GM12878 (cell line): Measurements from ENCODE around the gene CERCAM. TPM values are rescaled to one million over a fixed set of nuclear protein-coding genes. Genes with fewer than 3 reads are reported as not detected.

Source experiments
- ATAC-seq: fragments of 200-7000 bp; cut with Tn5 transposase; 3 replicates; pipeline ENCODE4 v1.9.1; 2020; ENCODE audit warnings: mild to moderate bottlenecking, moderate library complexity
- BruUV-seq: library from RNA; stranded (reverse); fragments of 400-500 nt; replicated peaks from 2 replicates; lab custom pipeline; 2021; lab: Mats Ljungman, UMichigan
- CTCF ChIA-PET: fragments of 300-600 bp; sonication (Branson Sonifier 250); formaldehyde crosslinking; extraction: SDS; loops from one replicate; lab custom pipeline; 2021; ENCODE audit warnings: inconsistent platforms; lab: Yijun Ruan, JAX
- POLR2A ChIA-PET: fragments of 350-600 bp; formaldehyde crosslinking; extraction: SDS; loops from one replicate; lab custom pipeline; 2021; ENCODE audit warnings: inconsistent platforms; lab: Charles Lee
- RAD21 ChIA-PET: fragments of 300-600 bp; sonication (Branson Sonifier 250); formaldehyde crosslinking; loops from one replicate; lab custom pipeline; 2023; ENCODE audit warnings: antibody characterized with exemption; ENCODE audit not compliant: unreplicated experiment; lab: Charles Lee
- SMC1A ChIA-PET: fragments of 300-600 bp; sonication (Branson Sonifier 250); formaldehyde crosslinking; loops from one replicate; lab custom pipeline; 2023; ENCODE audit not compliant: unreplicated experiment, uncharacterized antibody; lab: Charles Lee
- DNase-seq: peaks from one replicate; pipeline ENCODE4 v3.0.0-alpha.2; 2011; ENCODE audit warnings: low read depth, low spot score
- FAIRE-seq: peaks from 3 replicates; lab custom pipeline; 2011; peaks lifted over from hg19 to GRCh38; lab: Jason Lieb, UNC
- H2AFZ ChIP-seq: 2 replicates; pipeline ENCODE4 v1.6.0; 2011; ENCODE audit warnings: low read depth, low read length, control low read depth; ENCODE audit not compliant: control insufficient read depth
- H3K27ac ChIP-seq: 2 replicates; pipeline ENCODE4 v1.5.1; 2011; ENCODE audit warnings: control low read depth; ENCODE audit not compliant: control insufficient read depth, insufficient read depth
- H3K27me3 ChIP-seq, 2 experiments: replicated peaks in 1 of 2; 2 replicates each; pipeline versions ENCODE4 v1.6.0 to v1.6.1; 2011; ENCODE audit warnings: low read length in 1 of 2; ENCODE audit not compliant: control insufficient read depth in 2 of 2, insufficient read depth in 2 of 2
- H3K36me3 ChIP-seq, 2 experiments: 2 replicates each; pipeline ENCODE4 v1.5.1; 2011; ENCODE audit warnings: low read length in 1 of 2; ENCODE audit not compliant: control insufficient read depth in 2 of 2, insufficient read depth in 2 of 2
- H3K4me1 ChIP-seq: 2 replicates; pipeline ENCODE4 v1.6.1; 2011; ENCODE audit warnings: mild to moderate bottlenecking, low read length, moderate library complexity, mixed read lengths; ENCODE audit not compliant: control insufficient read depth, insufficient read depth
- H3K4me2 ChIP-seq: 2 replicates; pipeline ENCODE4 v1.6.0; 2011; ENCODE audit warnings: control low read depth; ENCODE audit not compliant: control insufficient read depth, insufficient read depth
- H3K4me3 ChIP-seq: fragments of 200-600 bp; sonication (generic); 2 replicates; pipeline ENCODE4 v1.5.1; 2016
- H3K79me2 ChIP-seq: 2 replicates; pipeline ENCODE4 v1.6.0; 2011; ENCODE audit warnings: low read length; ENCODE audit not compliant: control insufficient read depth, insufficient read depth
- H3K9ac ChIP-seq: 2 replicates; pipeline ENCODE4 v1.8.0; 2011; ENCODE audit warnings: low read length, control low read depth, mixed read lengths; ENCODE audit not compliant: control insufficient read depth, insufficient read depth
- H3K9me3 ChIP-seq: replicated peaks from 3 replicates; pipeline ENCODE4 v1.5.1; 2011; ENCODE audit warnings: mild to moderate bottlenecking, low read length; ENCODE audit not compliant: control insufficient read depth, insufficient read depth
- H4K20me1 ChIP-seq: 2 replicates; pipeline ENCODE4 v1.6.0; 2011; ENCODE audit not compliant: control insufficient read depth, insufficient read depth
- EED ChIP-seq: sonication (generic); IDR thresholded peaks from 2 replicates; pipeline ENCODE4 v1.6.1; 2016; ENCODE audit warnings: antibody characterized with exemption, low read depth
- MYC ChIP-seq: IDR thresholded peaks from 2 replicates; pipeline ENCODE4 v1.6.1; 2011; ENCODE audit warnings: mild to moderate bottlenecking, low read length, moderate library complexity, inconsistent platforms; ENCODE audit not compliant: insufficient read depth, insufficient replicate concordance, insufficient read length, severe bottlenecking
- NR2C2 ChIP-seq: IDR thresholded peaks from 2 replicates; pipeline ENCODE4 v1.6.1; 2011; ENCODE audit warnings: borderline replicate concordance, low read depth; ENCODE audit not compliant: control insufficient read depth, insufficient read length
- PAX5 ChIP-seq: IDR thresholded peaks from 2 replicates; pipeline ENCODE4 v1.6.1; 2011; ENCODE audit warnings: low read depth, low read length, borderline replicate concordance
- RFX5 ChIP-seq: IDR thresholded peaks from 2 replicates; pipeline ENCODE4 v1.6.1; 2011; ENCODE audit warnings: low read depth, low read length, improper control_type of control experiment
- RUNX3 ChIP-seq: IDR thresholded peaks from 2 replicates; pipeline ENCODE4 v1.6.1; 2012; ENCODE audit warnings: low read length, inconsistent platforms
- STAT1 ChIP-seq: fragments of 450-650 bp; conservative IDR thresholded peaks from 2 replicates; pipeline ENCODE4 v1.6.1; 2014; ENCODE audit warnings: antibody characterized with exemption, mild to moderate bottlenecking
- SUPT20H ChIP-seq: IDR thresholded peaks from 2 replicates; pipeline ENCODE4 v1.6.1; 2011; ENCODE audit warnings: low read depth, mild to moderate bottlenecking, low read length, moderate library complexity, borderline replicate concordance; ENCODE audit not compliant: control insufficient read depth
- ZZZ3 ChIP-seq: IDR thresholded peaks from 2 replicates; pipeline ENCODE4 v1.6.1; 2011; ENCODE audit warnings: low read depth; ENCODE audit not compliant: control insufficient read depth, insufficient read length
- WGBS: methylation state at CpG from one replicate; pipeline ENCODE4 v1.1.6; 2016; ENCODE audit warnings: low lambda C conversion rate; ENCODE audit not compliant: insufficient replicate concordance, insufficient coverage; ENCODE audit errors: missing lambda C conversion rate; 5-methylcytosine and 5-hydroxymethylcytosine counted together
- in situ Hi-C: fragments of 300-500 bp; cut with MboI; formaldehyde crosslinking; loops from 9 replicates; pipeline ENCODE4 v1.14.3; 2018; ENCODE audit warnings: mixed read lengths
- intact Hi-C: fragments of 100-400 bp; cut with micrococcal nuclease; formaldehyde crosslinking; loops from one replicate; pipeline ENCODE4 v1.14.2; 2022; ENCODE audit not compliant: unreplicated experiment
- microRNA counts: library from miRNA; unstranded; fragments of <30 nt; microRNA quantifications from one replicate; lab custom pipeline; 2016
- microRNA-seq: library from miRNA; unstranded; fragments of <30 nt; microRNA quantifications from one replicate; pipeline ENCODE4, GENCODE V29; 2018
- polyA plus RNA-seq, 11 experiments: library from polyadenylated mRNA; depleted of rRNA in 4 of 11; unstranded in 6 of 11; stranded (reverse) in 5 of 11; fragments of >200 nt; fragmentation: Nextera tagmentation in 4 of 11; fragmentation: Illumina TruSeq in 1 of 11; extraction: Ambion mirVana in 4 of 11; extraction: Trizol in 1 of 11; gene quantifications; 1 replicate in 1 of 11; 2 replicates in 10 of 11; pipeline versions ENCODE4 v1.2.1 to v1.2.3, GENCODE V29; 2011 to 2016; ENCODE audit warnings: inconsistent platforms in 2 of 11, missing spikeins in 2 of 11, low read depth in 1 of 11
- total RNA-seq, 4 experiments: library from RNA; depleted of rRNA in 3 of 4; stranded (reverse); fragments of >200 nt in 3 of 4; fragmentation: Illumina TruSeq in 1 of 4; extraction: Trizol in 1 of 4; gene quantifications; 2 replicates each; pipeline versions ENCODE4 v1.2.1 to v1.2.3, GENCODE V29; 2013 to 2021

Gene CERCAM
- total and polyA plus RNA-seq, 10 of the 15 experiments (the other 5 are each of a cell fraction or from before 2014, with no cell fraction given): 0.05 to 6.7 (median 0.71) TPM

DNA sequence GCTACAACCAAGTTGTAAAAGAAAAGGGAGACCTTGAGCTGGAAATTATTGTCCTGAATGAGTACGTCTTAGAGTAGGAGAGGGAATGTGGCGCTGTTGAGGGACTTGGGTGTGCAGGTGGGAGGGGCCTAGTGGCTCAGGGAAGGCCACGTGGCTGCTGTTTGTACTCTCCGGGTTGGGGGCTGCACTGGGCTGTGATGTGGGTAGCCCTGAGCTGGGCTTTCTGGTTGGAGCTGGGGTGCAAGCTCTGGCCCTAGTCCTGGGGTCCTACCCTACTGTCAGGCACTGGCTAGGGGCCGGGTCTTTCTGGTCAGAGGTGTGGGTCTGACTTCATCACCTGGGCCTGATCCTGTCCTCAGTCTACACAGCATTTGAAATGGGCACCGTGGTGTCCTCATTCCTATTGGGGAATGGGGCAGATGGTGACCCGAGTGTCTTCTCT lies 64.8 kb downstream of the CERCAM start:
- H3K4me1 ChIP-seq: no peaks in the 10 kb centered on the region
- no peaks in the 10 kb centered on the region for H3K79me2 ChIP-seq
- H3K4me3 ChIP-seq: no peak overlapping the region
- peaks cover 31 to 33% of the 10 kb centered on the region in 2 experiments; a peak in 3 of 4 replicates for H3K36me3 ChIP-seq
- no peak overlapping the region for H3K27ac ChIP-seq
- no peak for TF ChIP-seq ZZZ3
- TF ChIP-seq RFX5: no peak
- no peak for TF ChIP-seq NR2C2
- intact Hi-C loops: no loop called here
- POLR2A ChIA-PET: no interaction called here
- no peak for FAIRE-seq
- no peak for DNase-seq
- H4K20me1 ChIP-seq: no peaks in the 10 kb centered on the region
- no peak overlapping the region for H2AFZ ChIP-seq
- WGBS: 88% methylated on average over 7 of the region's 7 CpGs
- H3K27me3 ChIP-seq: no peaks in the 10 kb centered on the region
- ATAC-seq: no peak
- H3K9ac ChIP-seq: no peak overlapping the region
- no TSS peak for BruUV-seq
- in situ Hi-C loops: no loop called here
- CTCF ChIA-PET: interaction anchor here (2.3 kb wide), 1 partner anchor 12 kb away, joined by 8 read pairs; no protein-coding TSS in a partner anchor
- no peaks in the 10 kb centered on the region for H3K9me3 ChIP-seq
- SMC1A ChIA-PET: no interaction called here
- no peak overlapping the region for H3K4me2 ChIP-seq
- RAD21 ChIA-PET: no interaction called here

DNA sequence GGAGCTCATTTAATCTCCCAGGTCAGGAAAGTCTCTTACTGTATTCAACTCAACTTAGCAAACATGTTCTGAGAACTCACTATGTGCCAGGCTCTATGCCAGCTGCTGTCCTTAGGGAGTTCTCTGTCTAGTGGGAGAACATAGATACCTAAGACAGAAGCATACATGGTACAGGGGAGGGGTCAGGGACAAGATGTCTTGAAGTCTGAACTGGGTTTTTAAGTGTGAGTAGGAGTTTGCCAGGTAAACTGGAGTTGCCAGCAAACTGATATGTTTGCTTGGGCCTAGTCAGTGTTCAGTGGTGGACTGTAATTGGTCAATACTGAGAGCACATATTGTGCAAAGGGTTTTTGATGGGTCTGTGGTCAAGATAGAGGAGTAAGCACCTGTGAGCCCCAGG lies 65.5 kb downstream of the CERCAM start:
- Histone ChIP-seq H3K9me3 (no peaks in the 10 kb centered on the region), H3K36me3 (peaks cover 31 to 33% of the 10 kb centered on the region in 2 experiments; a peak in 3 of 4 replicates), H3K4me1 (no peaks in the 10 kb centered on the region), H3K4me2 (no peak overlapping the region), H3K27ac (no peak overlapping the region), H3K4me3 (no peak overlapping the region), H4K20me1 (no peaks in the 10 kb centered on the region), H3K9ac (no peak overlapping the region), H3K27me3 (no peaks in the 10 kb centered on the region), H2AFZ (no peak overlapping the region), H3K79me2 (no peaks in the 10 kb centered on the region)
- no peak for FAIRE-seq
- TF ChIP-seq SUPT20H (no peak), STAT1 (no peak), MYC (no peak), PAX5 (no peak), RUNX3 (no peak), EED (no peak)
- no peak for DNase-seq
- CTCF ChIA-PET: interaction anchor here (2.3 kb wide), 1 partner anchor 11 kb away, joined by 8 read pairs; no protein-coding TSS in a partner anchor
- no TSS peak for BruUV-seq
- SMC1A ChIA-PET: no interaction called here
- in situ Hi-C loops (no loop called here), intact Hi-C loops (no loop called here)
- POLR2A ChIA-PET: no interaction called here
- RAD21 ChIA-PET: no interaction called here
- no peak for ATAC-seq

MicroRNA genes within 50 kb of the gene (microRNA counts, 767-probe panel; counts per million panel counts)
- microRNA hsa-miR-219-2-3p (lab: Ali Mortazavi, UCI): 55.3 counts per million

Small RNA genes within 50 kb of the gene (microRNA-seq; reads per million reads assigned to microRNA genes)
- not detected for gene MIR219B

Other genes with a start within 250 kb of the CERCAM start
Only the 7 nearest of the 12 such genes appear.
- gene TRUB2, start 98.4 kb upstream of the CERCAM start, total RNA-seq (2014; rRNA removed): 38.5 and 38.9 TPM in 2 replicates
- 26.5 and 27.6 TPM in 2 replicates for gene TRUB2, start 98.4 kb upstream of the CERCAM start, total RNA-seq (2014; rRNA removed; fragmentation: Illumina TruSeq; extraction: Trizol)
- 43.2 TPM in 2 replicates for gene TRUB2, start 98.4 kb upstream of the CERCAM start, total RNA-seq (2021)
- gene TRUB2, start 98.4 kb upstream of the CERCAM start, polyA plus RNA-seq (2011; rRNA removed): 20.4 and 32.4 TPM in 2 replicates
- 25.5 and 40.5 TPM in 2 replicates for gene TRUB2, start 98.4 kb upstream of the CERCAM start, polyA plus RNA-seq (2014; fragmentation: Illumina TruSeq; extraction: Trizol)
- gene TRUB2, start 98.4 kb upstream of the CERCAM start, polyA plus RNA-seq (2014; fragmentation: Nextera tagmentation; extraction: Ambion mirVana): 1 to 10 TPM; 2.8 to 5.5 TPM
- 35.4 and 38.8 TPM in 2 replicates for gene TRUB2, start 98.4 kb upstream of the CERCAM start, polyA plus RNA-seq (2014; rRNA removed)
- gene TRUB2, start 98.4 kb upstream of the CERCAM start, polyA plus RNA-seq (2016; fragmentation: Nextera tagmentation; extraction: Ambion mirVana): 10 to 100 TPM; 64.9 to 70.5 TPM
- 57.6 and 64.1 TPM in 2 replicates for gene COQ4, start 98.0 kb upstream of the CERCAM start, total RNA-seq (2014; rRNA removed)
- gene COQ4, start 98.0 kb upstream of the CERCAM start, total RNA-seq (2014; rRNA removed; fragmentation: Illumina TruSeq; extraction: Trizol): 22.7 and 23.7 TPM in 2 replicates
- gene COQ4, start 98.0 kb upstream of the CERCAM start, total RNA-seq (2021): 39.3 and 39.4 TPM in 2 replicates
- 23.7 and 37.9 TPM in 2 replicates for gene COQ4, start 98.0 kb upstream of the CERCAM start, polyA plus RNA-seq (2011; rRNA removed)
- gene COQ4, start 98.0 kb upstream of the CERCAM start, polyA plus RNA-seq (2014; fragmentation: Illumina TruSeq; extraction: Trizol): 12.4 and 23.9 TPM in 2 replicates
- 1 to 10 TPM; 3.8 to 9.1 TPM for gene COQ4, start 98.0 kb upstream of the CERCAM start, polyA plus RNA-seq (2014; fragmentation: Nextera tagmentation; extraction: Ambion mirVana)
- 61.6 and 62.2 TPM in 2 replicates for gene COQ4, start 98.0 kb upstream of the CERCAM start, polyA plus RNA-seq (2014; rRNA removed)
- 10 to 100 TPM; 60.5 to 61.1 TPM for gene COQ4, start 98.0 kb upstream of the CERCAM start, polyA plus RNA-seq (2016; fragmentation: Nextera tagmentation; extraction: Ambion mirVana)
- 9.8 and 14.0 TPM in 2 replicates for gene SLC27A4, start 80.3 kb upstream of the CERCAM start, total RNA-seq (2014; rRNA removed)
- 4.2 and 5.8 TPM in 2 replicates for gene SLC27A4, start 80.3 kb upstream of the CERCAM start, total RNA-seq (2014; rRNA removed; fragmentation: Illumina TruSeq; extraction: Trizol)
- gene SLC27A4, start 80.3 kb upstream of the CERCAM start, total RNA-seq (2021): 13.5 and 13.9 TPM in 2 replicates
- 1.5 and 4.4 TPM in 2 replicates for gene SLC27A4, start 80.3 kb upstream of the CERCAM start, polyA plus RNA-seq (2011; rRNA removed)
- 2.0 and 5.5 TPM in 2 replicates for gene SLC27A4, start 80.3 kb upstream of the CERCAM start, polyA plus RNA-seq (2014; fragmentation: Illumina TruSeq; extraction: Trizol)
- gene SLC27A4, start 80.3 kb upstream of the CERCAM start, polyA plus RNA-seq (2014; fragmentation: Nextera tagmentation; extraction: Ambion mirVana): 1 to 10 TPM in 1 of 2 experiments, under 1 TPM in 1; 0.13 to 1.1 TPM
- 9.4 and 12.9 TPM in 2 replicates for gene SLC27A4, start 80.3 kb upstream of the CERCAM start, polyA plus RNA-seq (2014; rRNA removed)
- 10 to 100 TPM in 1 of 2 experiments, 1 to 10 TPM in 1; 9.4 to 12.1 TPM for gene SLC27A4, start 80.3 kb upstream of the CERCAM start, polyA plus RNA-seq (2016; fragmentation: Nextera tagmentation; extraction: Ambion mirVana)
- 55.9 and 62.0 TPM in 2 replicates for gene URM1, start 49.5 kb upstream of the CERCAM start, total RNA-seq (2014; rRNA removed)
- gene URM1, start 49.5 kb upstream of the CERCAM start, total RNA-seq (2014; rRNA removed; fragmentation: Illumina TruSeq; extraction: Trizol): 27.8 and 31.4 TPM in 2 replicates
- gene URM1, start 49.5 kb upstream of the CERCAM start, total RNA-seq (2021): 75.3 and 77.7 TPM in 2 replicates
- 31.2 and 54.5 TPM in 2 replicates for gene URM1, start 49.5 kb upstream of the CERCAM start, polyA plus RNA-seq (2011; rRNA removed)
- 30.4 and 72.5 TPM in 2 replicates for gene URM1, start 49.5 kb upstream of the CERCAM start, polyA plus RNA-seq (2014; fragmentation: Illumina TruSeq; extraction: Trizol)
- 10 to 100 TPM in 1 of 2 experiments, 1 to 10 TPM in 1; 7.9 to 14.1 TPM for gene URM1, start 49.5 kb upstream of the CERCAM start, polyA plus RNA-seq (2014; fragmentation: Nextera tagmentation; extraction: Ambion mirVana)
- gene URM1, start 49.5 kb upstream of the CERCAM start, polyA plus RNA-seq (2014; rRNA removed): 75.8 and 76.2 TPM in 2 replicates
- 10 to 100 TPM; 65.3 to 68.7 TPM for gene URM1, start 49.5 kb upstream of the CERCAM start, polyA plus RNA-seq (2016; fragmentation: Nextera tagmentation; extraction: Ambion mirVana)
- gene ODF2, start 35.1 kb downstream of the CERCAM start, total RNA-seq (2014; rRNA removed): 36.7 and 38.4 TPM in 2 replicates
- 36.2 and 38.6 TPM in 2 replicates for gene ODF2, start 35.1 kb downstream of the CERCAM start, total RNA-seq (2014; rRNA removed; fragmentation: Illumina TruSeq; extraction: Trizol)
- 38.4 and 42.3 TPM in 2 replicates for gene ODF2, start 35.1 kb downstream of the CERCAM start, total RNA-seq (2021)
- gene ODF2, start 35.1 kb downstream of the CERCAM start, polyA plus RNA-seq (2011; rRNA removed): 14.4 and 22.0 TPM in 2 replicates
- gene ODF2, start 35.1 kb downstream of the CERCAM start, polyA plus RNA-seq (2014; fragmentation: Illumina TruSeq; extraction: Trizol): 40.6 and 46.0 TPM in 2 replicates
- gene ODF2, start 35.1 kb downstream of the CERCAM start, polyA plus RNA-seq (2014; fragmentation: Nextera tagmentation; extraction: Ambion mirVana): 10 to 100 TPM in 1 of 2 experiments, 1 to 10 TPM in 1; 8.7 to 14.3 TPM
- gene ODF2, start 35.1 kb downstream of the CERCAM start, polyA plus RNA-seq (2014; rRNA removed): 26.2 and 29.2 TPM in 2 replicates
- gene ODF2, start 35.1 kb downstream of the CERCAM start, polyA plus RNA-seq (2016; fragmentation: Nextera tagmentation; extraction: Ambion mirVana): 10 to 100 TPM; 55.6 to 65.1 TPM
- 37.7 and 40.1 TPM in 2 replicates for gene GLE1, start 83.9 kb downstream of the CERCAM start, total RNA-seq (2014; rRNA removed)
- 35.7 and 37.7 TPM in 2 replicates for gene GLE1, start 83.9 kb downstream of the CERCAM start, total RNA-seq (2014; rRNA removed; fragmentation: Illumina TruSeq; extraction: Trizol)
- 36.9 and 37.2 TPM in 2 replicates for gene GLE1, start 83.9 kb downstream of the CERCAM start, total RNA-seq (2021)
- gene GLE1, start 83.9 kb downstream of the CERCAM start, polyA plus RNA-seq (2011; rRNA removed): 52.0 and 63.5 TPM in 2 replicates
- gene GLE1, start 83.9 kb downstream of the CERCAM start, polyA plus RNA-seq (2014; fragmentation: Illumina TruSeq; extraction: Trizol): 38.4 and 38.5 TPM in 2 replicates
- gene GLE1, start 83.9 kb downstream of the CERCAM start, polyA plus RNA-seq (2014; fragmentation: Nextera tagmentation; extraction: Ambion mirVana): 10 to 100 TPM; 17.4 to 18.6 TPM
- 26.8 and 30.3 TPM in 2 replicates for gene GLE1, start 83.9 kb downstream of the CERCAM start, polyA plus RNA-seq (2014; rRNA removed)
- 10 to 100 TPM; 49.0 to 49.1 TPM for gene GLE1, start 83.9 kb downstream of the CERCAM start, polyA plus RNA-seq (2016; fragmentation: Nextera tagmentation; extraction: Ambion mirVana)
- gene SPTAN1, start 131.7 kb downstream of the CERCAM start, total RNA-seq (2014; rRNA removed): 117 and 149 TPM in 2 replicates
- gene SPTAN1, start 131.7 kb downstream of the CERCAM start, total RNA-seq (2014; rRNA removed; fragmentation: Illumina TruSeq; extraction: Trizol): 72.8 and 76.4 TPM in 2 replicates
- 151 and 156 TPM in 2 replicates for gene SPTAN1, start 131.7 kb downstream of the CERCAM start, total RNA-seq (2021)
- gene SPTAN1, start 131.7 kb downstream of the CERCAM start, polyA plus RNA-seq (2011; rRNA removed): 77.5 and 123 TPM in 2 replicates
- gene SPTAN1, start 131.7 kb downstream of the CERCAM start, polyA plus RNA-seq (2014; fragmentation: Illumina TruSeq; extraction: Trizol): 52.9 and 70.9 TPM in 2 replicates
- 10 to 100 TPM; 18.7 to 46.9 TPM for gene SPTAN1, start 131.7 kb downstream of the CERCAM start, polyA plus RNA-seq (2014; fragmentation: Nextera tagmentation; extraction: Ambion mirVana)
- 104 and 116 TPM in 2 replicates for gene SPTAN1, start 131.7 kb downstream of the CERCAM start, polyA plus RNA-seq (2014; rRNA removed)
- gene SPTAN1, start 131.7 kb downstream of the CERCAM start, polyA plus RNA-seq (2016; fragmentation: Nextera tagmentation; extraction: Ambion mirVana): 10 to 100 TPM; 65.0 to 66.1 TPM